Measurements from ENCODE around the gene CAMTA1.

CAMTA1 gene

GRCh38 chr1:7426780-7427604 is 641.7 kb downstream of the CAMTA1 start:
- in situ Hi-C loops (cut with HindIII; ENCODE audit: low pct_ligation_motif_present, low pct_unique_long_range_greater_than_20kb, low sequenced_read_pairs), result no loop called here
- DNase-seq, result no peak

DNA sequence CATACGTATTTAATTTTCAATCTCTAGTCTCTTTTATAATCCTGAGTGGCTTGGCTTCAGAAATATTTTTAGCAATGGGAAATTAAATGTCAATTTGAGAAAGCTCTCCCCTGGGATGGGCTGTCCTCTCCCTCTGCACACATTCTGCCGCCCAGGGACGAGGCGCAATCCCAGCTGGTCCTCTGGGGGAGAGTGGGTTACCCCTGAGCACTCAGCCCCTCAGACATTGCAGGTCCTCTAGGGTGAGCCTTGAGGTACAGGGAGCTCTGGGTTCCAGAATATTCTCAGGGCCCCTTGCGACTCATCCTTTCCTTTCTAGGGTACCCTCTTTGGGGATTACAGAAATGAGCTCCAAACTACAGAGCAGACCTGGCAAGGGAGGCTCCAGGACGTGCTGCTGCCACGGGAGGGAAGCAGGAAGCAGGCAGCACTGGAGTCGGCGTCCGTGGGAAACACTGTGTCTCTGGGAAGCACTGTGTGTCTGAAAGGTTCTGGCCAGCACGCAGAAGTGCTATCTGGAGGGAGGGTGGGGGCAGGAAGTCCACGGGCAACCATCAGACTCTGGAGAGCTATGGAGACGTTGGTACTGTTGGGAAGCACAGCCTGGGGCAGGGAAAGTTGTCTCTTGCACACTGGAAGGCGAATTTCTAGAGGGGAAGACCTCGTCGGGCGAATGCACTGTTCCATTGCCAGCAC is 642.5 kb downstream of the CAMTA1 start:
- in situ Hi-C loops (cut with HindIII; ENCODE audit: low pct_ligation_motif_present, low pct_unique_long_range_greater_than_20kb, low sequenced_read_pairs), result no loop called here
- no peak for DNase-seq

GRCh38 chr1:7429290-7429689 is 644.0 kb downstream of the CAMTA1 start:
- no peak for DNase-seq
- in situ Hi-C loops (cut with HindIII; ENCODE audit: low pct_ligation_motif_present, low pct_unique_long_range_greater_than_20kb, low sequenced_read_pairs), result no loop called here

DNA sequence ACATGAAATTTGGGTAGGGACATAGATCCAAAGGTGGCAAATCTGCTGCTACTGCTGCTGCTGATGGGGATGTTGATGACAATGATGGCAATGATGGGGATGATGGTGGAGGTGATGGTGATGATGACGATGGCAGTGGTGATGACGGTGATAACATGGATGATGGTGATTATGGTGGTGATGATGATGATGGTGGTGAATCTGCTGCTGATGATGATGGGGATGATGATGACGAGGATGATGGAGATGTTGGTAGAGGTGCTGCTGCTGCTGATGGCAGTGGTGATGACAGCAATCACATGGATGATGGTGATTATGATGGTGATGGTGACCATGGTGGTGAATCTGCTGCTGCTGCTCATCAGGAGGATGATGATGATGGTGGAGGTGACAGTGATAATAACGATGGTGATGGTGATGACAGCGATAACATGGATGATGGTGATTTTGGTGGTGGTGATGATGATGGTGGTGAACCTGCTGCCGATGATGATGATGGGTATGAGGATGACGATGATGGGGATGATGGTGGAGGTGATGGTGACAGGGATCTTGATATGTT is 644.9 kb downstream of the CAMTA1 start:
- in situ Hi-C loops (cut with HindIII; ENCODE audit: low pct_ligation_motif_present, low pct_unique_long_range_greater_than_20kb, low sequenced_read_pairs), result no loop called here
- no peak for DNase-seq

GRCh38 chr1:7430691-7431090 is 645.4 kb downstream of the CAMTA1 start:
- DNase-seq, result no peak
- in situ Hi-C loops (cut with HindIII; ENCODE audit: low pct_ligation_motif_present, low pct_unique_long_range_greater_than_20kb, low sequenced_read_pairs), result no loop called here

DNA sequence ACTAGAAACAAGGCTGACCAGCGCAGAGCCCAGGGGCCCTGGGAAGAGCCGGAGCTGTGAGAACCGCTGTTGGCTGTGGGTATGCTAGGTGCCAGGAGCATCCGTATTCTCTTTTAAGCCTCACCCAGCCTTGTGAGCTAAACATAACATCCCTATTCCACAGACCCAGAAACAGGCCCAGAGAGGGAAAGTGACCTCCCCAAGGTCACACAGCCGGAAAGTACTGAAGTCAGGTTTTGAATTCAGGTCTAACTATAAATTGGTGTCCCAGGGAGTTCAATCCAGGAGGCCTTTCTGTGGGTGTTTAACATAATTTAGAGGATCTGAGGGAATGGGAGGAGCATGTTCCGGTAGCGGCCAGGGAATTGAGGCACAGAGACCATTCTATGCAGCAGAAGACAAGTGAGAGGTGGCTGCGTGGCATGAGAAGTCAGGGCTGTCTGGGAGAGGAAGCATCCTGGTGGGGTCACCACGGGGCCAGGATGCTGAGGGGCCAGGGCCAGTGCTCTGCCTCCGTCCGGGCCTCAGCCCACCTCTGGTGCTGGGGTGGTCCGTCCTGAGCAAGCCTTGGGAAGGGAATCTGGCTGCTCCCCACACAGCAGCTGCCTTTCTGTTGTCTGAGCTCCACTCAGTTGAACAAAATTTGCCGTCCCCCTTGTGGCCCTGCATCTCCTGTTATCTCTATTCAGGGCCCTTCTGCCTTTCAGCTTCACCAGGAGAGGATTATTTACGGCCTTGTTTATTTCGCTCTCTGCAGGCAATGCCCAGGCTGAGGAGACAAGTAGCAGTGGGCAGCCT is 647.0 kb downstream of the CAMTA1 start:
- DNase-seq, result no peak
- in situ Hi-C loops (cut with HindIII; ENCODE audit: low pct_ligation_motif_present, low pct_unique_long_range_greater_than_20kb, low sequenced_read_pairs), result no loop called here

GRCh38 chr1:7432900-7433380 is 647.7 kb downstream of the CAMTA1 start:
- in situ Hi-C loops (cut with HindIII; ENCODE audit: low pct_ligation_motif_present, low pct_unique_long_range_greater_than_20kb, low sequenced_read_pairs), result no loop called here
- no peak for DNase-seq

- in situ Hi-C loops (cut with HindIII; ENCODE audit: low pct_ligation_motif_present, low pct_unique_long_range_greater_than_20kb, low sequenced_read_pairs), result no loop called here
These were observed 649.3 kb downstream of the CAMTA1 start for GRCh38 chr1:7434566-7434965.

DNA sequence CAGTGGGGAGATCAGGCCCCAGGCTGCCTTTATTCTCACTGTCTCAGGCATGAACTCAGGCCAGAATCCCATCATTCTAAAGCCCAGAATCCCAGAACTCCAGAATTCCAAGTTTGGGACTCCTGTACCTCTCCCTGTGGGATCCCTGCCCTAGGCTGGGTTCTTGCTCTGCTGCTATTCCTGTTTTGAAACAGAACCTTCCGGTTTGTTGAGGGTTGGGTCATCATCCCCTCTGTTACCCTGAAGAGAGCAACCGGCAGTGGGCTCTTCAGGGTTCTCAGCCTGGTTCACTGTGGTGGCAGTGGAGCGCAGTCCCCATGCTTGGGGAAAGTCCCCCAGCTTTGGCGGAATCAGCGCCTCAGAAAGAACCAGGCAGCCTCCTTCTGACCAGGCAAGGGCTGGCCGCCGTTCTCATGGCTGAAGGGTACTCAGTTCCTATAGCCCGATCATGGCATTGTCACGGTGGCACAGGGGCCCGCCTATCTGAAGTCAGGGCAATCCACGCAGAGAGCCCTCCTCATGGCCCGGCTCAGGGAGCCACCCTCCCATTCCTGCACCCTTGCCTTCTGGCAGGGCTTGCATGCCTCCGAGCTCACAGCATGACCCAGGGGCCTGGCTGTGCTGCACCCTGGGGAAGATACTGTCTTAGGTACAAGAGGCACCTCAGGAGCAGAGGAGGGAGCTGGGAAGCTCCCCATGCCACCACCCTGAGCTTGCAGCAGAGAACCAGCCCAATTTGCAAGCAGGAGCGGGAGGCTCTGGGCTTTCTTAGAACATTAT is 650.2 kb downstream of the CAMTA1 start:
- in situ Hi-C loops (cut with HindIII; ENCODE audit: low pct_ligation_motif_present, low pct_unique_long_range_greater_than_20kb, low sequenced_read_pairs), result no loop called here
- no peak for DNase-seq

More at GRCh38 chr1:7434566-7434965, 649.3 kb downstream of the CAMTA1 start:
- DNase-seq, result no peak

DNA sequence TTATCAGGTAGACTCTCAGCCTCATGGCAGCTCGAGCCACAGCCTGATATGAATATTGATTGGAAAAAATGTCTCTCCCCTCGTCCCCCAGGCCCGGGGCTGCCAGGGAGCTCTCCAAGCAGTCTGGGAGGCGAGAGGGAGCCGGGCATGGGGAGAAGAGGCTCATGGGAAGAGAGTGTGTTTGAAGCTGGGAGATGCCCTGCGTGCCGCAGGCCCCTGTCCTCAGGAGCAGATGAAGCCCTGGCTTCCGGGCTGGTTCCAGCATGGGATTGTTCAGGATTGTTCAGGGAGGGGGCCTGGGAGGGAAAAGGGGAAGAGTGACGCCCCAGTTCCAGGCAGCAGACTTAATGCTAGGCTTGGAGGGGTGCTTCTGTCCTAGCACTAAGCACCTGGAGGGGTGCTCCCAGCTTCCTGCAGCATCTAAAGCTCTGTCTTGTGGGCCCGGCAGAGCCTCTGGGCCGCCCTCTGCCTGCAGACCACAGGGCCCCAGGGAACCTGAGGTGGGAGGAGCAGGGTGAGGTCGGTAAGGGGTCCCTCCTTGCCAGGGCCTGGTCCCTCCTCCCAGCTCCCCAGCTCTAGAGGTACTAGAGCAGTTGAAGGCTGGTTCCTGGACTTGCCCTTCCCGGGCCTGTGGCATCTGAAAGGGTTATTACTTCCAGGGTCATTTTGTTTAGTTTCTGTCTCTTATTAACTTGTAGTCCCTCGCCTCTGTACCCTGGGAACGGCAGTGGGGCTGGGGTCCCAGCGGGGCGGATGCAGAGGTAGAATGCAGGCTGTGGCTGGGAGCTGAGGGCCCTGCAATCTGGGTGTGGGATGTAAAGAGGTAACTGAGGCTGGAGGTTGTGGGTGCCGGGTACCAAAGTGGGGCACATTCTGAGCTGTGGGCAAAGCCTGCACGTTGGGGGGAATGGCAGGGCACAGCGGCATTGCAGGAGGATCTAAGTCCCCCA is 651.1 kb downstream of the CAMTA1 start:
- in situ Hi-C loops (cut with HindIII; ENCODE audit: low pct_ligation_motif_present, low pct_unique_long_range_greater_than_20kb, low sequenced_read_pairs), result no loop called here
- no peak for DNase-seq

DNA sequence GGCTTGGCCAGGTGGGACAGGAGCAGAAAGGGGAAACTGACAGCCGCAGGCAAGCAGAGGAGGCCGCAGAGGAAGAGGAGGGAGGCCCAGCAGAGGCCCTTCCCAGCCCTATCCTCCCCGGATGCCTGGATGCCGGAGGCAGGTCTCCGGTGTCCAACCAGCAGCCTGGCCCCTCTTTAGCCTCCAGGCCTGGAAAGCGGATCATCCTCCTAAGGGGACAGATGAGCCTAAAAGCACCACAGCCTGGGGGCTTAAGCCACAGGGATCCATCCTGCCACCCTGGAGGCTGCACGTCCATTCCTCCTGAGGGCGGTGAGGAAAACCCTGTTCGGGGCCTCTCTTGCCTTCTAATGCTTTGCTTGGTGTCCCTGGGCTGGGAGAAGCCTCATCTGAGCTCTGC is 651.8 kb downstream of the CAMTA1 start:
- in situ Hi-C loops (cut with HindIII; ENCODE audit: low pct_ligation_motif_present, low pct_unique_long_range_greater_than_20kb, low sequenced_read_pairs), result no loop called here
- DNase-seq, result no peak

DNA sequence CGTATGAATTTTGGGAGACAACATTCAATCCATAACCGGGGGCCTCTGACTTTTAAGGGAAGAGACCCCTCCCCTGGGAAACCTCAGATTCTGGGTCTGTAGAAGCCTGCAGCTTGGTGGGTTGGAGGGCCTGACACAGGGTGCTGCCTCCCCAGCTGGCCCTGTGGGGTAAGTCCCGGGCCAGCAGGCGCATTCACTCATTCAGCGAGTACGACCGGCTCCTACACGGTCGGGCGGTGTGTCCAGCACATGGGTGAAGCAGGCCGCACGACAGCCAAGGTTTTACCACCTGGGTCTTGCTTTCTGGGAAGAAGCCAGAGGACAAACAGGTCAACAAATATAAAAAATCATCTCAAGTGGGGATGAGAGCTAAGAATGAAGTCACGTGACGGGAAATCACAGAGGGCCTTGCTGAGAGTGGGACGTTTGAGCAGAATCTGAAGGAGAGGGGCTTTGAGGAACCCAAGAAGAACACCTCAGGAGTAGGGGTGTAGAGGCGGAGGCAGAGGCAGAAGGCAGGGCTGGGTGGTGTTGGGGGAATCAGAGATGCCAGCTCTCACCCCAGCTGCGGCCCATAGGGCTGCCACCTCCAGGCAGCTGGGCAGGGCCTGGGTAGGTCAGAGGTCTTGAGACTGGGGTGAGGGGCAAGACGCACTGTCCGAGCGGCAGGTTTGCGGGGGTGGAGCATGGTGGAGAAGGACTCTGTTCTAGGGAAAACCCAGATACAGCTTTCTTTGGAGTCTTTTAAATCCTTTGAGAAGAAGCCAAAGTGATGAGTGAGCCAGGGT is 652.5 kb downstream of the CAMTA1 start:
- no peak for DNase-seq
- in situ Hi-C loops (cut with HindIII; ENCODE audit: low pct_ligation_motif_present, low pct_unique_long_range_greater_than_20kb, low sequenced_read_pairs), result no loop called here

- DNase-seq, result no peak
- in situ Hi-C loops (cut with HindIII; ENCODE audit: low pct_ligation_motif_present, low pct_unique_long_range_greater_than_20kb, low sequenced_read_pairs), result no loop called here
These were observed 653.1 kb downstream of the CAMTA1 start for GRCh38 chr1:7438396-7438785.

GRCh38 chr1:7438921-7439655 is 653.8 kb downstream of the CAMTA1 start:
- in situ Hi-C loops (cut with HindIII; ENCODE audit: low pct_ligation_motif_present, low pct_unique_long_range_greater_than_20kb, low sequenced_read_pairs), result no loop called here
- no peak for DNase-seq

GRCh38 chr1:7440154-7440553 is 654.9 kb downstream of the CAMTA1 start:
- no peak for DNase-seq
- in situ Hi-C loops (cut with HindIII; ENCODE audit: low pct_ligation_motif_present, low pct_unique_long_range_greater_than_20kb, low sequenced_read_pairs), result no loop called here
